ENCODE measurements around the gene PSMD13.

DNA sequence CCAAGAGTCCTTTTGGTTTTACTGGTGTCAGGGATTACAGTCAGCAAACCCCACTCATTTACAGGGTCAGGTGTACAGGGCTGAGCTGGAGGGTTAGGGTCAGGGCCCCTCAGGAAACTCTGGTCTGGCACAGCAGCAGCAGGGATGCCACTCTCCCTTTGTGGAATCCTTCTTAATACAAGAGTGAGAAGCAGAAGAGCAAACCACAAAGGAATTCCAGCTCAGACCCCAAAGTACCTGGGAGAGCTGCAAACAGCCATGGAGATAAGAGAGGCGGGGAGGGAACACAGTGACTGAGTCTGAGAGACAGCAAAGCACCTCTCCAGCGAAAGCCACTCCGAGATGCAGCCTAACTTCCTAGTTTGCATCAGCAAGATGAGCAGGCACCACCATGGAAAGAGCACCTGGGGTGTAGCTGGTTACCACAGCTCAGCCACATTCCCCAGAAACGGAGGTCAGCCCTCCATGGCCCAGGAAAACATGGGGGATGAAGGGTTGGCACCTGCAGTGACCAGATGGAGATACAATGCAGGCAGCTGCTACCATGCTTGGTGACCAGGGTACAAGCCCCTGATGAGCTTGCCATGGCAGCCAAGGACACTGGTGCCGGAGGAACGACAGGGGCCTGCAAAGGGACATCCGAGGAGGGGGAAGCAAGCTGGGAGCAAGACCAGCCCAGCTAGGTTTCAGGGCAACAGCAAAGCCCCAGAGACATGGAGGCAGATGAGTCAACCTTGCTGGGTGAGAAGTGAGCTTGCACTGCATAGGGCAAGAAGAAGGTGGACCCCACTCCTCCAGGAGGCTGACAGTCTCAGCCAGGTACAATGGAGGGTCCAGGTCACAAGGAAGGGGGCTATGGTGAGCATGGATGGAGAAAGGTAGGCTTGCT, 33.5 kb upstream of the PSMD13 start:
- TF ChIP-seq, protein P1, sequence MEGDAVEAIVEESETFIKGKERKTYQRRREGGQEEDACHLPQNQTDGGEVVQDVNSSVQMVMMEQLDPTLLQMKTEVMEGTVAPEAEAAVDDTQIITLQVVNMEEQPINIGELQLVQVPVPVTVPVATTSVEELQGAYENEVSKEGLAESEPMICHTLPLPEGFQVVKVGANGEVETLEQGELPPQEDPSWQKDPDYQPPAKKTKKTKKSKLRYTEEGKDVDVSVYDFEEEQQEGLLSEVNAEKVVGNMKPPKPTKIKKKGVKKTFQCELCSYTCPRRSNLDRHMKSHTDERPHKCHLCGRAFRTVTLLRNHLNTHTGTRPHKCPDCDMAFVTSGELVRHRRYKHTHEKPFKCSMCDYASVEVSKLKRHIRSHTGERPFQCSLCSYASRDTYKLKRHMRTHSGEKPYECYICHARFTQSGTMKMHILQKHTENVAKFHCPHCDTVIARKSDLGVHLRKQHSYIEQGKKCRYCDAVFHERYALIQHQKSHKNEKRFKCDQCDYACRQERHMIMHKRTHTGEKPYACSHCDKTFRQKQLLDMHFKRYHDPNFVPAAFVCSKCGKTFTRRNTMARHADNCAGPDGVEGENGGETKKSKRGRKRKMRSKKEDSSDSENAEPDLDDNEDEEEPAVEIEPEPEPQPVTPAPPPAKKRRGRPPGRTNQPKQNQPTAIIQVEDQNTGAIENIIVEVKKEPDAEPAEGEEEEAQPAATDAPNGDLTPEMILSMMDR (optimal IDR thresholded peaks at IDR 0.05 in 1 of 3, IDR thresholded peaks at IDR 0.05 in 1 of 3, conservative IDR thresholded peaks at IDR 0.05 in 1 of 3; ENCODE audit: extremely low read depth in 1 of 3, insufficient read depth in 2 of 3, low read length in 3 of 3): no peak
- no peak for TF ChIP-seq EZH2 (IDR thresholded peaks at IDR 0.05; ENCODE audit: low read length)

Measured in keratinocyte (primary cell).